GM23338 (cell line): ENCODE results near the gene IZUMO2. TPM values are rescaled to one million over a fixed set of nuclear protein-coding genes. Genes with fewer than 3 reads are reported as not detected.

Experiments used
- ATAC-seq: fragments of 200-7000 bp; cut with Tn5 transposase; 3 replicates; pipeline ENCODE4 v1.9.1; 2020
- DNase-seq: peaks from one replicate; pipeline ENCODE4 v3.0.0-alpha.2; 2015; ENCODE audit warnings: low spot score
- H2AFZ ChIP-seq: fragments of 200-600 bp; sonication (generic); 2 replicates; pipeline ENCODE4 v1.8.0; 2016; ENCODE audit warnings: antibody characterized with exemption, mild to moderate bottlenecking, moderate library complexity
- H3F3A ChIP-seq: fragments of 200-600 bp; sonication (generic); replicated peaks from 2 replicates; pipeline ENCODE4 v1.8.0; 2017; ENCODE audit warnings: antibody characterized with exemption, mixed run types, low read depth
- H3K27ac ChIP-seq: fragments of 200-600 bp; sonication (generic); 2 replicates; pipeline ENCODE4 v1.6.1; 2016; ENCODE audit warnings: low read depth
- H3K27me3 ChIP-seq: fragments of 200-600 bp; sonication (generic); 2 replicates; pipeline ENCODE4 v1.8.0; 2016; ENCODE audit warnings: mild to moderate bottlenecking, mixed run types, moderate library complexity; ENCODE audit not compliant: insufficient read depth
- H3K36me3 ChIP-seq: fragments of 200-600 bp; sonication (generic); 2 replicates; pipeline ENCODE4 v1.8.0; 2016; ENCODE audit warnings: mild to moderate bottlenecking; ENCODE audit not compliant: insufficient read depth
- H3K4me1 ChIP-seq: fragments of 200-600 bp; sonication (generic); 2 replicates; pipeline ENCODE4 v1.8.0; 2016; ENCODE audit warnings: mild to moderate bottlenecking, moderate library complexity; ENCODE audit not compliant: insufficient read depth
- H3K4me2 ChIP-seq: fragments of 200-600 bp; sonication (generic); 2 replicates; pipeline ENCODE4 v1.7.1; 2017; ENCODE audit warnings: mixed run types
- H3K4me3 ChIP-seq: fragments of 200-600 bp; sonication (generic); 2 replicates; pipeline ENCODE4 v1.6.1; 2016; ENCODE audit warnings: mixed run types
- H3K79me2 ChIP-seq: fragments of 200-600 bp; sonication (generic); replicated peaks from 2 replicates; pipeline ENCODE4 v1.8.0; 2017; ENCODE audit warnings: mild to moderate bottlenecking; ENCODE audit not compliant: insufficient read depth
- H3K9me2 ChIP-seq: fragments of 200-600 bp; sonication (generic); 2 replicates; pipeline ENCODE4 v1.8.0; 2017; ENCODE audit not compliant: insufficient read depth
- H4K20me1 ChIP-seq: fragments of 200-600 bp; sonication (generic); replicated peaks from 2 replicates; pipeline ENCODE4 v1.8.0; 2017; ENCODE audit warnings: mild to moderate bottlenecking; ENCODE audit not compliant: insufficient read depth
- H3K27ac Mint-ChIP-seq: 2 replicates; pipeline ENCODE4 v1.8.0; 2020; ENCODE audit warnings: inconsistent platforms, mild to moderate bottlenecking, moderate library complexity, mixed read lengths
- H3K27me3 Mint-ChIP-seq: 3 replicates; pipeline ENCODE4 v1.8.0; 2022; ENCODE audit warnings: low read depth, mild to moderate bottlenecking, moderate library complexity, mixed read lengths, inconsistent platforms; ENCODE audit not compliant: insufficient read depth, poor library complexity
- H3K36me3 Mint-ChIP-seq: 3 replicates; pipeline ENCODE4 v1.8.0; 2021; ENCODE audit warnings: low read depth, mild to moderate bottlenecking, inconsistent platforms, moderate library complexity, mixed read lengths
- H3K4me1 Mint-ChIP-seq: 3 replicates; pipeline ENCODE4 v1.8.0; 2020; ENCODE audit warnings: mild to moderate bottlenecking, inconsistent platforms, mixed read lengths
- H3K4me3 Mint-ChIP-seq: 3 replicates; pipeline ENCODE4 v1.8.0; 2021; ENCODE audit warnings: moderate library complexity, mild to moderate bottlenecking, inconsistent platforms, mixed read lengths
- H3K9me3 Mint-ChIP-seq: 3 replicates; pipeline ENCODE4 v1.8.0; 2020; ENCODE audit warnings: moderate library complexity, mild to moderate bottlenecking, inconsistent platforms, mixed read lengths
- CREB1 ChIP-seq: fragments of 250-450 bp; sonication (Bioruptor Pico); IDR thresholded peaks from 2 replicates; pipeline ENCODE4 v1.5.0; 2020; ENCODE audit warnings: low read depth, mild to moderate bottlenecking, moderate library complexity
- CTCF ChIP-seq, 2 experiments: fragments of 200-600 bp in 1 of 2; sonication (generic) in 1 of 2; conservative IDR thresholded peaks; 2 replicates each; pipeline versions ENCODE4 v1.5.1 to v1.6.1; 2016 to 2017; ENCODE audit warnings: antibody characterized with exemption in 2 of 2, low read depth in 2 of 2, mild to moderate bottlenecking in 2 of 2, moderate library complexity in 1 of 2
- EZH2 ChIP-seq: fragments of 200-600 bp; sonication (generic); IDR thresholded peaks from one replicate; pipeline ENCODE4 v1.8.0; 2017; ENCODE audit warnings: antibody characterized with exemption, mild to moderate bottlenecking, low read depth; ENCODE audit not compliant: unreplicated experiment
- EZH2phosphoT487 ChIP-seq: fragments of 200-600 bp; sonication (generic); IDR thresholded peaks from one replicate; pipeline ENCODE4 v1.8.1; 2018; ENCODE audit warnings: antibody characterized with exemption; ENCODE audit not compliant: unreplicated experiment
- JUNB ChIP-seq: IDR thresholded peaks from one replicate; pipeline ENCODE4 v1.6.1; 2016; ENCODE audit warnings: antibody characterized with exemption; ENCODE audit not compliant: unreplicated experiment
- NANOG ChIP-seq: IDR thresholded peaks from 2 replicates; pipeline ENCODE4 v1.6.1; 2016; ENCODE audit warnings: antibody characterized with exemption, borderline replicate concordance
- REST ChIP-seq: IDR thresholded peaks from one replicate; pipeline ENCODE4 v1.6.1; 2018; ENCODE audit warnings: antibody characterized with exemption; ENCODE audit not compliant: unreplicated experiment
- STAT1 ChIP-seq: IDR thresholded peaks from one replicate; pipeline ENCODE4 v1.6.1; 2016; ENCODE audit warnings: antibody characterized with exemption; ENCODE audit not compliant: unreplicated experiment
- ZNF114 ChIP-seq: fragments of 250-450 bp; sonication (Bioruptor Pico); IDR thresholded peaks from 2 replicates; pipeline ENCODE4 v1.5.0; 2020; ENCODE audit warnings: mild to moderate bottlenecking, moderate library complexity
- ZNF331 ChIP-seq: fragments of 250-450 bp; sonication (Bioruptor Pico); IDR thresholded peaks from 2 replicates; pipeline ENCODE4 v1.5.0; 2020; ENCODE audit warnings: low read depth, mild to moderate bottlenecking, moderate library complexity
- ZNF462 ChIP-seq: fragments of 250-450 bp; sonication (Bioruptor Pico); IDR thresholded peaks from 2 replicates; pipeline ENCODE4 v1.5.0; 2020; ENCODE audit warnings: mild to moderate bottlenecking, moderate library complexity
- polyA plus RNA-seq: library from polyadenylated mRNA; unstranded; fragments of >200 nt; fragmentation: Nextera tagmentation; extraction: Ambion mirVana; gene quantifications from 2 replicates; pipeline ENCODE4 v1.2.1, GENCODE V29; 2016
- total RNA-seq: library from RNA; depleted of rRNA; stranded (reverse); fragments of >200 nt; shearing (Covaris generic); gene quantifications from 2 replicates; pipeline ENCODE4 v1.2.3, GENCODE V29; 2014

IZUMO2 gene
- total and polyA plus RNA-seq, 2 experiments from 2014 or later, result 3.1 to 5.0 TPM

- Histone ChIP-seq H4K20me1 (no peaks in the 10 kb centered on the region), H3K27ac (no peak overlapping the region), H3K9me2 (no peaks in the 10 kb centered on the region), H3K27me3 (no peaks in the 10 kb centered on the region), H3K4me1 (peaks cover 15% of the 10 kb centered on the region; the same call in 1 of the 2 replicates), H3K36me3 (no peaks in the 10 kb centered on the region), H3K79me2 (no peaks in the 10 kb centered on the region), H3K4me3 (no peak overlapping the region), H3F3A (no peaks in the 10 kb centered on the region), H2AFZ (no peak overlapping the region), H3K4me2 (no peak overlapping the region)
- H3K27me3 Mint-ChIP-seq, result peaks cover 6% of the 10 kb centered on the region
- H3K4me3 Mint-ChIP-seq, result no peak overlapping the region
- DNase-seq (no peak), ATAC-seq (no peak)
- H3K4me1 Mint-ChIP-seq, result no peaks in the 10 kb centered on the region; the same call in 2 of the 3 replicates
- H3K27ac Mint-ChIP-seq, result no peak overlapping the region
- no peak for TF ChIP-seq CREB1
- TF ChIP-seq JUNB, result no peak
- no peak for TF ChIP-seq REST
- TF ChIP-seq STAT1, result no peak
- TF ChIP-seq ZNF114 (CRISPR knock-in tag), result no peak
- TF ChIP-seq NANOG, result no peak
- no peak for TF ChIP-seq CTCF (conservative IDR thresholded peaks at IDR 0.05; ENCODE audit: low read depth in 2 of 2)
- TF ChIP-seq ZNF331 (CRISPR knock-in tag), result no peak
- TF ChIP-seq EZH2phosphoT487, result no peak
- TF ChIP-seq ZNF462 (CRISPR knock-in tag), result no peak
- TF ChIP-seq EZH2, result no peak
- H3K9me3 Mint-ChIP-seq, result peaks cover 94% of the 10 kb centered on the region
- peaks cover 41% of the 10 kb centered on the region for H3K36me3 Mint-ChIP-seq
These were observed 10.5 kb downstream of the IZUMO2 start for GRCh38 chr19:50152578-50152977.
